Neural cell (in vitro differentiated cells): ENCODE measurements around the gene PCGF1. TPM values are rescaled to one million over a fixed set of nuclear protein-coding genes. Genes with fewer than 3 reads are reported as not detected.

Source experiments
- H2AFZ ChIP-seq: fragments of 200-600, 300-800 bp; sonication (generic), shearing (Covaris generic); 2 replicates; pipeline ENCODE4 v1.6.0; 2014; ENCODE audit warnings: low read depth, mild to moderate bottlenecking, antibody characterized with exemption, low read length, moderate library complexity
- H3F3A ChIP-seq: fragments of 200-600 bp; shearing (Covaris generic); 2 replicates; pipeline ENCODE4 v1.6.1; 2016; ENCODE audit warnings: mild to moderate bottlenecking, moderate library complexity, mixed read lengths, antibody characterized with exemption, low read length; ENCODE audit not compliant: insufficient read depth, poor library complexity, severe bottlenecking
- H3K27ac ChIP-seq: fragments of 200-600, 300-800 bp; sonication (generic), shearing (Covaris generic); 2 replicates; pipeline ENCODE4 v1.5.1; 2014; ENCODE audit warnings: mild to moderate bottlenecking, low read length, moderate library complexity
- H3K27me3 ChIP-seq: fragments of 300-800, 200-600 bp; sonication (generic), shearing (Covaris generic); 2 replicates; pipeline ENCODE4 v1.6.0; 2014; ENCODE audit warnings: mild to moderate bottlenecking, low read depth, low read length, moderate library complexity; ENCODE audit not compliant: insufficient read depth
- H3K36me3 ChIP-seq: fragments of 300-800, 200-600 bp; sonication (generic), shearing (Covaris generic); 2 replicates; pipeline ENCODE4 v1.5.1; 2014; ENCODE audit warnings: mild to moderate bottlenecking, antibody characterized with exemption, low read length, moderate library complexity; ENCODE audit not compliant: insufficient read depth
- H3K4me2 ChIP-seq: fragments of 300-800, 200-600 bp; sonication (generic), shearing (Covaris generic); 2 replicates; pipeline ENCODE4 v1.6.0; 2014; ENCODE audit warnings: mild to moderate bottlenecking, low read length
- H3K4me3 ChIP-seq: fragments of 300-800, 200-600 bp; sonication (generic), shearing (Covaris generic); 2 replicates; pipeline ENCODE4 v1.5.1; 2014; ENCODE audit warnings: mild to moderate bottlenecking, low read length, moderate library complexity
- H3K79me2 ChIP-seq: fragments of 200-600 bp; shearing (Covaris generic); replicated peaks from 2 replicates; pipeline ENCODE4 v1.6.0; 2014; ENCODE audit warnings: mild to moderate bottlenecking, low read length, moderate library complexity; ENCODE audit not compliant: insufficient read depth
- H3K9ac ChIP-seq: fragments of 300-800, 200-600 bp; sonication (generic), shearing (Covaris generic); 2 replicates; pipeline ENCODE4 v1.6.1; 2016; ENCODE audit warnings: mild to moderate bottlenecking, low read length, mixed read lengths
- H3K9me2 ChIP-seq: fragments of 200-600 bp; shearing (Covaris generic); 2 replicates; pipeline ENCODE4 v1.6.1; 2016; ENCODE audit warnings: mild to moderate bottlenecking, low read length, mixed read lengths; ENCODE audit not compliant: insufficient read depth
- H3K9me3 ChIP-seq: fragments of 200-600, 300-800 bp; sonication (generic), shearing (Covaris generic); 2 replicates; pipeline ENCODE4 v1.6.1; 2016; ENCODE audit warnings: mild to moderate bottlenecking, mixed run types, low read length, moderate library complexity, mixed read lengths
- H4K20me1 ChIP-seq: fragments of 200-600 bp; shearing (Covaris generic); 2 replicates; pipeline ENCODE4 v1.6.1; 2016; ENCODE audit warnings: mild to moderate bottlenecking, mixed run types; ENCODE audit not compliant: insufficient read depth
- EP300 ChIP-seq: fragments of 450-650 bp; conservative IDR thresholded peaks from 2 replicates; pipeline ENCODE4 v1.6.1; 2014; ENCODE audit warnings: antibody characterized with exemption, mild to moderate bottlenecking, moderate library complexity; ENCODE audit not compliant: poor library complexity, severe bottlenecking
- EZH2 ChIP-seq: fragments of 200-600, 300-800 bp; shearing (Covaris generic), sonication (generic); IDR thresholded peaks from 2 replicates; pipeline ENCODE4 v1.6.1; 2014; ENCODE audit warnings: antibody characterized with exemption, low read length, borderline replicate concordance, mild to moderate bottlenecking; ENCODE audit not compliant: insufficient read depth, poor library complexity, severe bottlenecking
- MXI1 ChIP-seq: fragments of 450-650 bp; conservative IDR thresholded peaks from 2 replicates; pipeline ENCODE4 v1.6.1; 2014; ENCODE audit warnings: antibody characterized with exemption, mild to moderate bottlenecking; ENCODE audit not compliant: poor library complexity, severe bottlenecking
- POLR2AphosphoS5 ChIP-seq: IDR thresholded peaks from 2 replicates; pipeline ENCODE4 v1.6.1; 2012
- RAD21 ChIP-seq: fragments of 450-650 bp; conservative IDR thresholded peaks from 2 replicates; pipeline ENCODE4 v1.6.1; 2014; ENCODE audit warnings: antibody characterized with exemption, mild to moderate bottlenecking, moderate library complexity
- SMC3 ChIP-seq: fragments of 450-650 bp; conservative IDR thresholded peaks from 2 replicates; pipeline ENCODE4 v1.6.1; 2014; ENCODE audit warnings: antibody characterized with exemption, mild to moderate bottlenecking, moderate library complexity; ENCODE audit not compliant: poor library complexity
- TAF1 ChIP-seq: IDR thresholded peaks from 2 replicates; pipeline ENCODE4 v1.6.1; 2012; ENCODE audit warnings: low read depth
- polyA plus RNA-seq: library from polyadenylated mRNA; depleted of rRNA; stranded (reverse); fragments of >200 nt; gene quantifications from 2 replicates; pipeline ENCODE4 v1.2.3, GENCODE V29; 2014
- TF ChIP-seq, protein P1 (sequence below): fragments of 450-650 bp; IDR thresholded peaks from 2 replicates; pipeline ENCODE4 v1.5.1; 2014; ENCODE audit warnings: antibody characterized with exemption, mild to moderate bottlenecking, moderate library complexity; ENCODE audit not compliant: poor library complexity, severe bottlenecking
- TF ChIP-seq, protein P2 (sequence below): IDR thresholded peaks from 2 replicates; pipeline ENCODE4 v1.6.1; 2012; ENCODE audit warnings: borderline replicate concordance

Gene PCGF1
- polyA plus RNA-seq, 1 donor from 2014 or later: 30.2 TPM

DNA sequence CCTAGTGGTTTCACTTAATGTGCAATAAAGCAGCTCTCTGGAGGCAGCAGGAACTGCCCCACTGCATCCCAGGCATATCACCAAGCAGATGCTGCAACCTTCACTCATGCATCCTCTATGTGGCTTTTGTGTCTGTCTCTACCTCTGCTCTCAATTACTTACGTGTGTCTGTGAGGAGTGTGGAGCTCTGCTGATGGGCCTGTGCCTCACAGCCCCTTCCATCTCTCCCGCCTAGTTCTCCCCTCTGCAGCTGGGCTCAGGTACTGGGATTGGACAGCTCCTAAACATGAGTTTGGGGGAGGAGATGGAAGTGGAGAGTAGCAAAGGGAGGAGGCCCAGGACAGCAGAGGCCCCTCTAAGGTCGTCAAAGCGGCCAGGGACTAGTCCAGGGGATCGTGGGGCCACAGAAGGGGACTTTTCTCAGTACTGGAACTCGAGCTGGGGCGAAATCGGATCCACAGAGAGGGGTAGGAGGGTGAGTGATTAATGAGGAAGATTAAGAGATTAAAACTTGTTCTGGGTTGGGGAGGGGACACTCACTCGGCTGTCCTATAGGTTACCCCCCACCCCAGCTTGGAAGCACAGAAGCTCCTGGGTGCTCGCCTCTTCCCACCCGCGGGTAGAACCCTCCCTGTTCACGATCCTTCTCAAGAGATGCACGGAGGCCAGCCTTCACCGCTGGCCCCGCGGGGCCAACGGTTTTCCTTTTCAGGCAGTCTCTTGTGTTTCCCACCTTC is 6.0 kb downstream of the PCGF1 start:
- no peaks in the 10 kb centered on the region for H3K9me2 ChIP-seq
- H3K36me3 ChIP-seq: peaks cover 7% of the 10 kb centered on the region
- no peak overlapping the region for H3K27ac ChIP-seq
- TF ChIP-seq MXI1 (no peak), EP300 (no peak), SMC3 (no peak), TAF1 (no peak), POLR2AphosphoS5 (no peak), RAD21 (no peak), EZH2 (no peak)
- TF ChIP-seq, protein P1, sequence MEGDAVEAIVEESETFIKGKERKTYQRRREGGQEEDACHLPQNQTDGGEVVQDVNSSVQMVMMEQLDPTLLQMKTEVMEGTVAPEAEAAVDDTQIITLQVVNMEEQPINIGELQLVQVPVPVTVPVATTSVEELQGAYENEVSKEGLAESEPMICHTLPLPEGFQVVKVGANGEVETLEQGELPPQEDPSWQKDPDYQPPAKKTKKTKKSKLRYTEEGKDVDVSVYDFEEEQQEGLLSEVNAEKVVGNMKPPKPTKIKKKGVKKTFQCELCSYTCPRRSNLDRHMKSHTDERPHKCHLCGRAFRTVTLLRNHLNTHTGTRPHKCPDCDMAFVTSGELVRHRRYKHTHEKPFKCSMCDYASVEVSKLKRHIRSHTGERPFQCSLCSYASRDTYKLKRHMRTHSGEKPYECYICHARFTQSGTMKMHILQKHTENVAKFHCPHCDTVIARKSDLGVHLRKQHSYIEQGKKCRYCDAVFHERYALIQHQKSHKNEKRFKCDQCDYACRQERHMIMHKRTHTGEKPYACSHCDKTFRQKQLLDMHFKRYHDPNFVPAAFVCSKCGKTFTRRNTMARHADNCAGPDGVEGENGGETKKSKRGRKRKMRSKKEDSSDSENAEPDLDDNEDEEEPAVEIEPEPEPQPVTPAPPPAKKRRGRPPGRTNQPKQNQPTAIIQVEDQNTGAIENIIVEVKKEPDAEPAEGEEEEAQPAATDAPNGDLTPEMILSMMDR: no peak
- TF ChIP-seq, protein P2, sequence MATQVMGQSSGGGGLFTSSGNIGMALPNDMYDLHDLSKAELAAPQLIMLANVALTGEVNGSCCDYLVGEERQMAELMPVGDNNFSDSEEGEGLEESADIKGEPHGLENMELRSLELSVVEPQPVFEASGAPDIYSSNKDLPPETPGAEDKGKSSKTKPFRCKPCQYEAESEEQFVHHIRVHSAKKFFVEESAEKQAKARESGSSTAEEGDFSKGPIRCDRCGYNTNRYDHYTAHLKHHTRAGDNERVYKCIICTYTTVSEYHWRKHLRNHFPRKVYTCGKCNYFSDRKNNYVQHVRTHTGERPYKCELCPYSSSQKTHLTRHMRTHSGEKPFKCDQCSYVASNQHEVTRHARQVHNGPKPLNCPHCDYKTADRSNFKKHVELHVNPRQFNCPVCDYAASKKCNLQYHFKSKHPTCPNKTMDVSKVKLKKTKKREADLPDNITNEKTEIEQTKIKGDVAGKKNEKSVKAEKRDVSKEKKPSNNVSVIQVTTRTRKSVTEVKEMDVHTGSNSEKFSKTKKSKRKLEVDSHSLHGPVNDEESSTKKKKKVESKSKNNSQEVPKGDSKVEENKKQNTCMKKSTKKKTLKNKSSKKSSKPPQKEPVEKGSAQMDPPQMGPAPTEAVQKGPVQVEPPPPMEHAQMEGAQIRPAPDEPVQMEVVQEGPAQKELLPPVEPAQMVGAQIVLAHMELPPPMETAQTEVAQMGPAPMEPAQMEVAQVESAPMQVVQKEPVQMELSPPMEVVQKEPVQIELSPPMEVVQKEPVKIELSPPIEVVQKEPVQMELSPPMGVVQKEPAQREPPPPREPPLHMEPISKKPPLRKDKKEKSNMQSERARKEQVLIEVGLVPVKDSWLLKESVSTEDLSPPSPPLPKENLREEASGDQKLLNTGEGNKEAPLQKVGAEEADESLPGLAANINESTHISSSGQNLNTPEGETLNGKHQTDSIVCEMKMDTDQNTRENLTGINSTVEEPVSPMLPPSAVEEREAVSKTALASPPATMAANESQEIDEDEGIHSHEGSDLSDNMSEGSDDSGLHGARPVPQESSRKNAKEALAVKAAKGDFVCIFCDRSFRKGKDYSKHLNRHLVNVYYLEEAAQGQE: no peak
- no peaks in the 10 kb centered on the region for H4K20me1 ChIP-seq
- peaks cover 94% of the 10 kb centered on the region for H3K27me3 ChIP-seq
- H3K9ac ChIP-seq: no peak overlapping the region
- no peak overlapping the region for H3K4me2 ChIP-seq
- H2AFZ ChIP-seq: no peak overlapping the region
- no peak overlapping the region for H3K4me3 ChIP-seq
- H3F3A ChIP-seq: no peaks in the 10 kb centered on the region
- no peaks in the 10 kb centered on the region for H3K9me3 ChIP-seq
- peaks cover under 1% of the 10 kb centered on the region for H3K79me2 ChIP-seq

DNA sequence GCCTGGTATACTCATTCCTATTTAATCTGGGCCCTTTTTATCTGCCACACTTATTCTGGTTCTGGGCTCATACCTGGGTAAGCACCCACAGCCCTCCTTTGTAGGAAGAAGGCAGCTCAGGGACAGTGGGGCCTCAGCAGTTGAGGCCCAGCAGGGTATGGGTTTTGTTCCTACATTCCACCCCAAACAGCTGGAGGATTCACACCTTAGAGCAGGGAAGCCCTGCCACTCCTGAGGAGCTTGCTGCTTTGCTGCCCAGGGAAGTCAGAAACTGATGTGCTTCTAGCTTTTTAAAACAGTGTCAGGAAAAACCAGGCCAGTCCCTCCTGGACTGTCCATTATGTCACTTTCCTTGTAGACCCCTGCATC is 6.9 kb downstream of the PCGF1 start:
- Histone ChIP-seq H3K9ac (no peak overlapping the region), H3K9me2 (no peaks in the 10 kb centered on the region), H3K4me2 (no peak overlapping the region), H4K20me1 (no peaks in the 10 kb centered on the region), H3F3A (no peaks in the 10 kb centered on the region), H3K79me2 (no peaks in the 10 kb centered on the region), H3K27ac (no peak overlapping the region), H3K4me3 (no peak overlapping the region), H2AFZ (no peak overlapping the region), H3K9me3 (no peaks in the 10 kb centered on the region), H3K27me3 (peaks cover 97% of the 10 kb centered on the region), H3K36me3 (peaks cover 4% of the 10 kb centered on the region)
- no peak for TF ChIP-seq TAF1
- TF ChIP-seq SMC3: no peak
- no peak for TF ChIP-seq EZH2
- TF ChIP-seq EP300: no peak
- TF ChIP-seq, protein P2: no peak
- TF ChIP-seq RAD21: no peak
- no peak for TF ChIP-seq MXI1
- TF ChIP-seq POLR2AphosphoS5: no peak
- TF ChIP-seq, protein P1: no peak
